ENCODE data around the gene CD19. TPM values are rescaled to one million over a fixed set of nuclear protein-coding genes. Genes with fewer than 3 reads are reported as not detected.

The CD19 gene
- total RNA-seq, 1 donor from 2014 or later = not detected

- no peak for TF ChIP-seq CTCF (IDR thresholded peaks at IDR 0.05; ENCODE audit: unreplicated experiment)
- H3K4me3 Mint-ChIP-seq (ENCODE audit: unreplicated experiment) = no peak overlapping the region
- H3K27ac Mint-ChIP-seq (ENCODE audit: unreplicated experiment) = no peak overlapping the region
- H3K36me3 Mint-ChIP-seq (ENCODE audit: low read depth, unreplicated experiment) = peaks cover 37% of the 10 kb centered on the region
- H3K27me3 Mint-ChIP-seq (ENCODE audit: unreplicated experiment) = peaks cover 6% of the 10 kb centered on the region
- no peak for DNase-seq (ENCODE audit: low spot score)
- peaks cover 3% of the 10 kb centered on the region for H3K4me1 Mint-ChIP-seq (ENCODE audit: unreplicated experiment)
- H3K9me3 Mint-ChIP-seq (ENCODE audit: unreplicated experiment) = peaks cover 6% of the 10 kb centered on the region
Observed at GRCh38 chr16:28984091-28984490, 52.3 kb downstream of the CD19 start.

DNA sequence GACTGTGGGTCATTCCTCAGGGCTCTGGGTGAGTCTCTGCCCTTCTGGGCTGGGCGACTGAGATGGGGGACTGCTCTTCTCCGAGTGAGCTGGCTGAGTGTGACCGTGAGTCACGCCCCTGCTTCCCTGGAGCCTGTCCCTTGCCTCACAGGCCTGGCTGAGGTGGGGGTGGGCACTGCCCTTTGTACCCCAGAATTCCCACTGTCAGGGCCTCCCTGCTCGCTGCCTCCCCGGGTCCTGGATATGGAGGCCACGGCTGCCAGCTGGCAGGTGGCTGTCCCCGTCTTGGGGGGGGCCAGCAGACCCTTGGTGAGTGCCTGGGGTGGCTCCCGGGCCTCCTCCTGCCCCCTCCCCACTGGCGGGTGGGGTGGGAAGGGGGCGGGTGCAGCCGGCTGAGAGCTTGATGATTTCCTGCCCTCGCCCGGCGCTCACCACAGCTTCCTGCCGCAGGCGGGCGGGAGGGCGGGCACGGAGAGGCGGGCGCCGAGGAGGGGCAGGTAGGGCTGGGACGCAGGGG is 52.9 kb downstream of the CD19 start, which contains the start of gene LAT:
Gene LAT, plus strand, starts transcription at position 434 of the 517 bp plus-strand sequence. CDS start 366 bp downstream, outside the sequence.
- no peak for DNase-seq (ENCODE audit: low spot score)
- H3K9me3 Mint-ChIP-seq (ENCODE audit: unreplicated experiment) = peaks cover 6% of the 10 kb centered on the region
- no peak for TF ChIP-seq CTCF (IDR thresholded peaks at IDR 0.05; ENCODE audit: unreplicated experiment)
- no peak within 1 kb of the TSS for H3K27ac Mint-ChIP-seq (ENCODE audit: unreplicated experiment)
- H3K27me3 Mint-ChIP-seq (ENCODE audit: unreplicated experiment) = peaks cover 6% of the 10 kb centered on the region
- H3K4me3 Mint-ChIP-seq (ENCODE audit: unreplicated experiment) = no peak within 1 kb of the TSS
- H3K36me3 Mint-ChIP-seq (ENCODE audit: low read depth, unreplicated experiment) = peaks cover 43% of the 10 kb centered on the region
- H3K4me1 Mint-ChIP-seq (ENCODE audit: unreplicated experiment) = peaks cover 3% of the 10 kb centered on the region

DNA sequence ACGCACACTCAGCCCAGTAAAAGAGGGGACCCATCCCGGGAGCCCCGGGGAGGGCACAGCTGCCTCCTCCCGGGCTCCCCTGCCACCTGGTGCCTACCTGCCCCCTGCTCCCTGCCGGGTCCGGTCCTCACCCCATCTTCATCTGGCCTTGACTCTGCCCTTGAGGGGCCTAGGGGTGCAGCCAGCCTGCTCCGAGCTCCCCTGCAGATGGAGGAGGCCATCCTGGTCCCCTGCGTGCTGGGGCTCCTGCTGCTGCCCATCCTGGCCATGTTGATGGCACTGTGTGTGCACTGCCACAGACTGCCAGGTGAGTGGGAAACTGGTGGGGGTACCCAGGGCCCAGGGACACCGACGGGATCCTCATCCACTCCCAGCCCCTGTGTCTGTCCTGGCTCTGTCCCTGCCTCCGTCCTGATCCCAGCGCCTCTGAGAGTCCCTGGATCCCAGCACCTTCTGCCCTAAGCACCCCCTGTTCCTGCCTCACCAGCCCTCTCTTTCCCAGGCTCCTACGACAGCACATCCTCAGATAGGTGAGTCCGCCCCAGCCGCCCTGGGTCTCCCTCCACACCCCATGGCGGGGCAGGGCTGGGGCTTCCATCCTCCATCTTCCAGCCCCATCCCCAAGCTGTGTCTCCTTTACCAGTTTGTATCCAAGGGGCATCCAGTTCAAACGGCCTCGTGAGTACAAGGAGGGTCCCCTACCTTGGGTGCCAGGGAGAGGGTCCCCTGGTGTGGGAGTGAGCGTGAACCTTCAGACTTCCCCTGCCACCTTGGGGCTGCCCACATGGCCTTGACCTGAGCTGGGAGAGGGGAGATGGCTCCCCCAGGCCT is 53.7 kb downstream of the CD19 start:
- Mint-ChIP-seq H3K36me3 (ENCODE audit: low read depth, unreplicated experiment) (peaks cover 47% of the 10 kb centered on the region), H3K4me3 (ENCODE audit: unreplicated experiment) (no peak overlapping the region), H3K9me3 (ENCODE audit: unreplicated experiment) (peaks cover 6% of the 10 kb centered on the region), H3K27ac (ENCODE audit: unreplicated experiment) (no peak overlapping the region), H3K27me3 (ENCODE audit: unreplicated experiment) (peaks cover 6% of the 10 kb centered on the region), H3K4me1 (ENCODE audit: unreplicated experiment) (peaks cover 3% of the 10 kb centered on the region)
- DNase-seq (ENCODE audit: low spot score) = no peak
- no peak for TF ChIP-seq CTCF (IDR thresholded peaks at IDR 0.05; ENCODE audit: unreplicated experiment)

GRCh38 chr16:28986046-28986445 is 54.3 kb downstream of the CD19 start:
- Mint-ChIP-seq H3K4me1 (ENCODE audit: unreplicated experiment) (peaks cover 3% of the 10 kb centered on the region), H3K27me3 (ENCODE audit: unreplicated experiment) (peaks cover 6% of the 10 kb centered on the region), H3K4me3 (ENCODE audit: unreplicated experiment) (no peak overlapping the region), H3K27ac (ENCODE audit: unreplicated experiment) (no peak overlapping the region), H3K36me3 (ENCODE audit: low read depth, unreplicated experiment) (peaks cover 49% of the 10 kb centered on the region), H3K9me3 (ENCODE audit: unreplicated experiment) (peaks cover 6% of the 10 kb centered on the region)
- TF ChIP-seq CTCF (IDR thresholded peaks at IDR 0.05; ENCODE audit: unreplicated experiment) = no peak
- DNase-seq (ENCODE audit: low spot score) = no peak

DNA sequence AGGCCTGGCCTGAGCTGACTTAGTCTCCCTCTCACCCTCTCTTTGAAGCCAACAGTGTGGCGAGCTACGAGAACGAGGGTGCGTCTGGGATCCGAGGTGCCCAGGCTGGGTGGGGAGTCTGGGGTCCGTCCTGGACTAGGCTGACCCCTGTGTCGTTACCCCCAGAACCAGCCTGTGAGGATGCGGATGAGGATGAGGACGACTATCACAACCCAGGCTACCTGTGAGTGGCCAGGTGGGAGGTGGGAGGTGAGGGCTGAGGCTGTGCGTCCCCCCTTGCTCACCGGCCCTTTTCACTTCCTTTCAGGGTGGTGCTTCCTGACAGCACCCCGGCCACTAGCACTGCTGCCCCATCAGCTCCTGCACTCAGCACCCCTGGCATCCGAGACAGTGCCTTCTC is 54.7 kb downstream of the CD19 start:
- Mint-ChIP-seq H3K27me3 (ENCODE audit: unreplicated experiment) (peaks cover 6% of the 10 kb centered on the region), H3K4me3 (ENCODE audit: unreplicated experiment) (no peak overlapping the region), H3K9me3 (ENCODE audit: unreplicated experiment) (peaks cover 6% of the 10 kb centered on the region), H3K27ac (ENCODE audit: unreplicated experiment) (no peak overlapping the region), H3K4me1 (ENCODE audit: unreplicated experiment) (peaks cover 3% of the 10 kb centered on the region), H3K36me3 (ENCODE audit: low read depth, unreplicated experiment) (peaks cover 49% of the 10 kb centered on the region)
- no peak for TF ChIP-seq CTCF (IDR thresholded peaks at IDR 0.05; ENCODE audit: unreplicated experiment)
- no peak for DNase-seq (ENCODE audit: low spot score)
